ENCODE data around the gene PLD1.

The PLD1 gene

DNA sequence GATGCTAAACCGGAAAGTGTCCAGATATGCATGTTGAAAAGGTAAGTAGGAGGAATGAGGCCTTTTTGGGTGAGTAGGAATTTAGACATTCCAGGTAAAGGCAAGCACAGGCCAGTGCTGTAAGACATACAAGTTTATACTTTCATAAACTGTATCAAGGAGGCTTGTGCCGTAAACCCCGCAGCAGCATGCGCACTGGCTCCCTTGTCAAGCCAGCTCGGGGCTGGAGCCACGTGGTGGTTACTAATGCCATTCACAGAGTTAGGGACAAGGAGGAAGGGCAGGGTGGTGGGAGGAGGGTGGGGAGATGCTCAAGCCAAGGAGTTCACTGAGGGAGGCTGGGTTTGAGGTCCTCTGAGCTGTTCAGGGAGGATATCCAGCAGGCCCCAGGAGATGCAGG lies 35.8 kb downstream of the PLD1 start:
- no peak for FAIRE-seq
- no peak for DNase-seq (ENCODE audit: low spot score)

DNA sequence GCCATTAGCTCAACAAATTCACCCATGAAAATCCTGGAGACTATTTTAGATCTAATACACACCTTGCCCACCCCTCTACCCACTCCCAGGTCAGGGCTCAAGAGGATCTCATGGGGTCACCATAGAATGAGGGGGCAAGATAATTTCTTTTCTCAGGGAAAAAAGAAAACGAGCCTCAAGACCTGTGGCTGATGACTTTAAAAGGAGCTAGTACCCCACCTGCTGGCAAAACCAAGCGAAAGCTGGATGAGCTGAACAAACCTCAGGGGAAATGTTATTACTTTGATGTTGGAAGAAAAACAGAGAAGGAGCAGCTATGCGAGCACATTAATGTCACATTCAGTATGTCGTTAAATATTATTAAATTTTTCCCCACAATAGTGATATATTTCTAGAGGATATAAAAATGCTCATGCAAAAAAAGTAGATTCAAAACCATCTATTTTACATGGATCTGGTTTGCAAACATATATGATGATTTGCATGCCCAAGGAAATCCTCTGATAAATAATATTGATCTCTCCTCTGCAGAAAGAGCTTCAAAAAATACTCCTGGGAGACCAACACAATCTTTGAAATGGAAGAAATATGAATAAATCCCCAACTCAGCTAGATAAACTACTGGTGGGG lies 37.7 kb downstream of the PLD1 start:
- peak; percentile 45 for DNase-seq (ENCODE audit: low spot score)
- FAIRE-seq: no peak

DNA sequence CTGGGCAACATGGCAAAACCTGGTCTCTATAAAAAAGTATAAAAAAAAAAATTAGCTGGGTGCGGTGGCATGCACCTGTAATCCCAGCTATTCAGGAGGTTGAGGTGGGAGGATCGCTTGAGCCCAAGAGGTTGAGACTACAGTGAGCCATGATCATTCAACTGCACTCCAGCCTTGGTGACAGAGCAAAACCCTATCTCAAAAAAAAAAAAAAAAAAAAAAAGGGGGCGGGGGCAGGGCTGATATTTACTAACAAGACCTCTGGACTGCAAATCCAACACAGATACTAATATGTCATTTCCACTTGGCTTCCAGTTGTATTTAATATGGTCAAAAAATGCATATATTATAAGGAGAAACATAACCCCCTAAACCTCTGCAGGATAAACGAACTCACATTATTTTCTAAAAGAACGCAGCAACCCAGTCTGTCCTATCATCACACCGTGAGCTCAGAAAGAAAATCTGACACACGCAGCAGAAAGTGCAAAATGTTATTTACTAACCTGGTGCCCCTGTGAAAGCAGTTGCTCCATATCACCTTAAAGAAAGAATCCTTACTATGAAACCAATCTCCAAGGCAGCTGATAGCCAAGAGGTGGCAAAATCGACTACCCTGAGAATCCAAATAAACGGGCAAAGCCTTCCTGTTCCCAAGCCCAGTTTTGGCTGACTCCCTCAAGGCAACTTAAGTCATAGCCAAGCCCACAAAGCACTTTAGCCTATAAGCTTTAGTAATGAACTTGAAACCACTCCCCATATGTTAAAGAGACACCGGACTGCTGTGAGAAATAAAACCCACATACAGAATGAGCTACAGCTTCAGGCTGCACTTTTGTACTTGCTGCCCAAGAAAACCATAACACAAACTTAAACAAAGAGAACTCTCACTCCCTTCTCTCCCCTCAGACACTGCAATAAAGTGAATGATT lies 39.3 kb downstream of the PLD1 start:
- DNase-seq (ENCODE audit: low spot score): peak; percentile 18
- FAIRE-seq: no peak

- no peak for FAIRE-seq
- no peak for DNase-seq (ENCODE audit: low spot score)
Observed at GRCh38 chr3:171769461-171769860, 40.8 kb downstream of the PLD1 start.

DNA sequence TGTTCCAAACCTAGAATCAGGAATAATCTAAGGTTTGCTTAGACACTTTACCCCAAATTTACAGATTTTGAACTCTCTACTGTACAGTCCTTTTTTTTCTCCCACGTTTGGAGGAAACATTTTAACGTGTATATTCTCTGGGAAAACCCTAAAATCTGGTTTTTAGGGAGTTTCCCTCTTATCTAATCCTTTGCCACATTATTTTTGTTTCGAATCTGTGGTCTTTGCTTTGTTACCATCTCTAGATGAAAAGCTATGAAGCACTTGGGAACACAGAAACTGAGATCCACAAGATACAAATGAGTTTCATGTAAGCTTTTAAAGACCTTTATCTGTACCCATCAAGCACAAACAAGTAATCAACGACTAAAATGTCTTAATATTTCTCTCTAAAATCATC lies 41.3 kb downstream of the PLD1 start:
- FAIRE-seq: no peak
- no peak for DNase-seq (ENCODE audit: low spot score)

DNA sequence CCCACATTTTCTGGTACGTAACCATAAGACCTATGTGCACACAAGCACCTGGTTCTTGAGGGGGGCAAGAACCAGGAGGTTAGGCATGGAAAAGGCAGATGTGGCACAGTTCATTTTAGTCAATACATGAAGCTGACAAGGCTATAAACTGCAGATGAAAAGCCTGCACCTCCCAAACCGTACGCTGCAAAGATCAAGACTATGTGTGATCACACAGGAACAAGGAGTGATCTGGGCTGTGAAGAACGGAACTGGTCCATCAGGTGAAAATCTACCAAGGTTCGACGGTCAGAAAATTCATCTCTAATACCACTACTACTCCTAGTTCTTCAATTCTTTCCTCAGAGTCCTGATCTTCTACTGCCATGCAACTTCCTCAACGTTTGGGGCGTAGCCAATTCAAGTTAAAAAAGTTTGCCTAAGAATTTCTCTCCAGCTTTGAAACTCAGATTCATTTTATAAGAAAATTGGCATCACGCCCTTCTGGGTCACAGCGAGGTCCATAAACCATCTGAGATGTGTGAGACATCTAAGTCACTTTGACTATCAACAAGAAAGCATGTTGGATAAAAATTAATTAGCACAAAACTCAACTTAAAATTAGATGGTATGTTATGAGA lies 41.9 kb downstream of the PLD1 start:
- DNase-seq (ENCODE audit: low spot score): no peak
- FAIRE-seq: no peak

- FAIRE-seq: no peak
Observed at GRCh38 chr3:171765511-171765887, 44.8 kb downstream of the PLD1 start.

GRCh38 chr3:171763392-171763791 lies 46.9 kb downstream of the PLD1 start:
- no peak for FAIRE-seq

More at GRCh38 chr3:171765511-171765887, 44.8 kb downstream of the PLD1 start:
- DNase-seq (ENCODE audit: low spot score): no peak

DNA sequence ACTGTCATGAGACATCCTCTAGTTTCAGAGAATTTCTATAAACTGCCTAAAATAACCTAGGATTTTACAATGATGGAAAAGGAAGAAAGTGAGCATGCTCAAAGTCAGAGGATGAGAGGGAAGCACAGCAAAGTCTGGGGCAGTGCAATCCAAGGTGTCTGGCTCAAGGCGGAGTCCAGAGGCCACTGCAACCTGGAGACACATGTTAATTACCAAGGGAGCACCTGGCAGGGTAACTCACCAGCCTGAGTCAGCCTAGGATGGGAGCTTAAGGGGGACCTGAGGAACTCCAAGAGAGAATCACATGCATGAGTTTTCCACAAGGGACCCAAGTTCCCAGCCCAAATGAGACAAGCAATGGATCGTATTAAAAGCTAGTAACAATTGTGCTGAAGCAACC lies 49.8 kb downstream of the PLD1 start:
- DNase-seq (ENCODE audit: low spot score) (no peak), FAIRE-seq (no peak)

More at GRCh38 chr3:171763392-171763791, 46.9 kb downstream of the PLD1 start:
- no peak for DNase-seq (ENCODE audit: low spot score)

GRCh38 chr3:171758109-171758508 lies 52.2 kb downstream of the PLD1 start:
- DNase-seq (ENCODE audit: low spot score) (no peak), FAIRE-seq (no peak)

DNA sequence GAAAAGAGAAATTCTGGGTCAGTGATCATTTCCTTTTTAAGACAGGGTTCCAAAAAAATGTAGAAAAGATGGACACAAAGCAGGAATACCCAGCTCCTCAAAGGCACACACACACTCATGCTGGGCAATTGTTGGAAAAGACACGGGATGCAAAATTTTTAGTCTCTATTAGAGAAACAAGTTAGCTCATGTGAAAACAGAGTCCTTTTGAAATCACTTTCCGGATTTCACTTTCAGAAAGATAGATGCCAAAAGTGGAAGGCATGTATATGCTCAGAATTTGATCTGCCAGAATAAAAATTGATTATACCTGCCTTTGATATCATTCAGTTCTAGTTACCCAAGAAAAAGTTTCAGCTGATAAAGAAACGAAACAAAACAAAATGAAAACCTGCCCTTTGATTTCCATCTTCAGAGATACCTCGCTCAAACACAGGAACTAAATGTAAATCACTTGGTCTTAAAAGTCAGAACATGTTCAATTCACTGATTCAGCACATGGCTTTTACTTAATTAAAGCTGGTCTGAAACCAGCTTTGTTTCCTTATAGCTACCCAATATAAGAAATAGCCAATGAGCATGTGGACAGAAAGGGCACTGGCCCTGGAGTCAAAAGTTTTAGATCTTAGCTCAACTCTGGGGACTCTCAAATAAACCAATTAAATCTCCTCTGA lies 52.8 kb downstream of the PLD1 start:
- DNase-seq (ENCODE audit: low spot score): no peak
- FAIRE-seq: no peak

DNA sequence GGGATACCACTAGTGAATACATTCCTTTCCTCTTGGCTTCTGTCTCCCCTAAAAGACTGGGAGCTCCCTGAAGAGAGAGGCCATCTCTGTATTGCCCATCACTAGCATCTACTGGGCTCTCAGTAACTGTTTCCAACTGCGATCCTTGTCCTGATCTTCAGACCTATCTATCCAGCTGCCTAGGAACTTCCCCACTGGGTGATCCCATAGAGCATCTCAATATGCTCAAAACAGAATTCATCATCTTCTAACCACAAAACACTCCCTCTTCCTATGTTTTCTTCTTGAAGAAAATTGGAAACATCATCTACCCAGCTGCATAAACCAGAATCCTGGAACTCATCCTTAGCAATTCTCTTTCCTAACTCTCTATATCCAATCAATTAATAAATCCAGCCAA lies 54.6 kb downstream of the PLD1 start:
- DNase-seq (ENCODE audit: low spot score) (no peak), FAIRE-seq (no peak)

GRCh38 chr3:171755015-171755589 lies 55.2 kb downstream of the PLD1 start:
- DNase-seq (ENCODE audit: low spot score) (no peak), FAIRE-seq (no peak)

DNA sequence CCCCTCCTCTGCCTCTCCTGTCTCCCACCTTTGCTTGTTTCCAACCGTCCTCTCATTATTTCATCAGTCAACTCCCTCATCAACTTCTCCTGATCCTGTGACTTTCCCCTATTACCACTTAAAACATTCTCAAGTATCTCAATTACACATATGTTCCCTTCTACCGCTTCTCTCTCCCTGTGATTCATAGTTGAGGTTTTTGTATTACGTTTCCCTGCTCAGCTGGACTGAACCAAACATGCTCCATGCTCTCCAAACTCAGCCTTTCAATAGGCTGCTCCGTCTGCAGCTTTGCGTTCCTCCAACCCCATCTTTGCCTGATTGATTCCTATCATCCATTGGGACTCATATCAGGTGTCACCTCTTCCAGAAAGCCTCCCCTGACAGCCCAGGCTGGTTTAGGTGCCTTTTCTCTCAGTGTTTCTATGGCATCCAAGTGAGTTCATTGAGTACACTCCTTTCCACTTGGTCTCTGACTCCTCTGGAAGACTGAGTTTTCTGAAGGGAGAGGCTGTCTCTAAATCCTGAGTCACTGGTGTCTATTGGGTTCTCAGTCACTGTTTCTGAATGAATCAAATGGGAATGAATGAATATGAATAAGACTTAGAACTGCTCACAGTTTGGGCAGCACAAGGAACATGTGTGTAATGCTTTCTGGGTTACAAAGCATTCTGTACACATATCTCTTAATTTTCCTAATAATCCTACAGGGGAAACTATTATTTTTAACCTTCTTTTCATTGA lies 56.4 kb downstream of the PLD1 start:
- no peak for DNase-seq (ENCODE audit: low spot score)

DNA sequence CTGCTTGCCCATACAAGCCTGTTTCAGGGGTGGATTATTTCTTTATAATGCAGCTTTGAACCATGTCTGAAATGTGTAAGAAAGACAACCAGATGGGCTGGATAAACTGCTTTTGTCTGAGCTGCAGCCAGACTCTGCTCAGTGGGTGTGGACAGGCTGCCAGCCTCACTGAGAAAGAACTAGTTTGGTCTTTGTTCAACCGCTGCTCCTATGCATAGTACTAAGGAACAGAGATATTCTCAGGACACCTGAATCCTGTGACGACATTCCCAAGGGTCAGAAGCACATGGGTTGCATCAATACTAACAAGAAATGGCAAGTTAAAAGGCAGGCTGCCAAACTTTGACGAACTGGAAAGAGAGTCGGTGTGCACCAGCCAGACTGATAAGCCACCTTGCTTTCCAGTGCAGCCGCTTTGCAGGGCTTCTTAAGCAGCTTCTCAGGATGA lies 57.2 kb downstream of the PLD1 start:
- FAIRE-seq: no peak
- DNase-seq (ENCODE audit: low spot score): no peak

More for the DNA sequence above, 56.4 kb downstream of the PLD1 start:
- FAIRE-seq: no peak

- no peak for DNase-seq (ENCODE audit: low spot score)
- FAIRE-seq: no peak
Observed at GRCh38 chr3:171752329-171752728, 58.0 kb downstream of the PLD1 start.

- FAIRE-seq (no peak), DNase-seq (ENCODE audit: low spot score) (no peak)
Observed at GRCh38 chr3:171749124-171749523, 61.2 kb downstream of the PLD1 start.

- FAIRE-seq: no peak
- no peak for DNase-seq (ENCODE audit: low spot score)
Observed at GRCh38 chr3:171748064-171748924, 62.0 kb downstream of the PLD1 start.

DNA sequence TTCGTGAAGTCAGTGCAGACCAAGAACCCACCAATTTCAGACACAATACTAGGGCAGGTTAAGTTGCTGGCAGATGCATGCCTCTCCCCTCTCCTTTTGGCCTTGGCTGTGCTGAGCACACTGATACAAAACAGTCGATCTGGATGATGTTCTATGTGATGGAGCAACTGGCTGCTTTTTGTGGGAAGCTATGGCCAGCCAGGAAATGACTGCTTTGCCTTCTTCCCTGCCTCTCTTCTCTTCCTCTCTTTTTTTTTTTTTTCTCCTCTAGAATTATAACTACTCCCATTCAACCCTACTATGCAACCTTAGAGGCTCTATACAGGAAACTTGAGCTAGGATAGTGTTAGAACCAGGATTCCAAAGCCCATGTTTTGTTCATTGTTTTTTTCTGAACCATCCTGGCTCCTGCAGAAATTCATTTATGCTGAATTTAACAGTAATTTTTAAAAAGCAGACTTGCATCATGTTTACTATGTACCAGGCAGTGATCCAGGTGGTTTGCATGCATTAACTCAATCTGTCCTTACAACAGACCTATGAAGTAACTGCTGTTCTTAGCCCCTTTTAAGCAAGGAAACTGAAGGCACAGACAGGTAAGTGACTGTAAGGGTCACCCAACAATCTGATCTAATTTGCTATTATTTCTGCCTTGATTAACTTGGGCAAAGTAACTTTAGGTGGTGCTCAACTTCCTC lies 62.9 kb downstream of the PLD1 start:
- FAIRE-seq (no peak), DNase-seq (ENCODE audit: low spot score) (no peak)
